Liver (tissue), 9 donors: ENCODE measurements around the gene ADAMTS14. TPM values are rescaled to one million over a fixed set of nuclear protein-coding genes. Genes with fewer than 3 reads are reported as not detected.
"Not testable (repeated sequence)": the region's sequence is repeated elsewhere in the genome, so short reads cannot be mapped to it uniquely, and the experiment has no call there.

Source experiments
- DNase-seq: peaks from one replicate; pipeline ENCODE4 v3.0.0-alpha.2; 2017; ENCODE audit warnings: low spot score
- H3K27ac ChIP-seq, 2 donors: one replicate each; pipeline ENCODE4 v1.7.0; 2013; ENCODE audit warnings: inconsistent platforms in 2 of 2, low read length in 2 of 2, control low read depth in 1 of 2, low read depth in 1 of 2, mild to moderate bottlenecking in 1 of 2
- H3K27me3 ChIP-seq, 4 donors: one replicate each; pipeline versions ENCODE4 v1.6.1 to v1.7.0; 2013; ENCODE audit warnings: low read length in 3 of 4, inconsistent platforms in 1 of 4, mild to moderate bottlenecking in 1 of 4, moderate library complexity in 1 of 4; ENCODE audit not compliant: control insufficient read depth in 4 of 4, insufficient read depth in 4 of 4
- H3K36me3 ChIP-seq, 4 donors: one replicate each; pipeline versions ENCODE4 v1.6.1 to v1.7.0; 2013; ENCODE audit warnings: low read length in 3 of 4, mild to moderate bottlenecking in 3 of 4, low read depth in 1 of 4, moderate library complexity in 1 of 4; ENCODE audit not compliant: control insufficient read depth in 4 of 4, insufficient read depth in 3 of 4
- H3K4me1 ChIP-seq, 4 donors: one replicate each; pipeline versions ENCODE4 v1.6.1 to v1.7.0; 2013; ENCODE audit warnings: low read length in 3 of 4, mild to moderate bottlenecking in 3 of 4, moderate library complexity in 1 of 4; ENCODE audit not compliant: control insufficient read depth in 4 of 4, insufficient read depth in 4 of 4
- H3K4me3 ChIP-seq, 3 donors: one replicate each; pipeline versions ENCODE4 v1.6.1 to v1.7.0; 2013; ENCODE audit warnings: low read length in 3 of 3, control low read depth in 1 of 3, low read depth in 1 of 3, mild to moderate bottlenecking in 1 of 3
- H3K9ac ChIP-seq, 2 donors: one replicate each; pipeline ENCODE4 v1.7.0; 2013; ENCODE audit warnings: low read length in 2 of 2, mild to moderate bottlenecking in 2 of 2, moderate library complexity in 2 of 2, control low read depth in 1 of 2, low read depth in 1 of 2
- H3K9me3 ChIP-seq, 4 donors: one replicate each; pipeline versions ENCODE4 v1.6.1 to v1.7.0; 2013; ENCODE audit warnings: low read length in 3 of 4; ENCODE audit not compliant: control insufficient read depth in 4 of 4
- ATF3 ChIP-seq: IDR thresholded peaks from 2 replicates; pipeline ENCODE4 v1.6.1; 2016; ENCODE audit warnings: antibody characterized with exemption
- CTCF ChIP-seq: fragments of 150-350 bp; IDR thresholded peaks from 2 replicates; pipeline ENCODE4 v1.5.1; 2017; ENCODE audit warnings: improper control_type of control experiment, low read depth, low read length; ENCODE audit not compliant: missing input control
- EGR1 ChIP-seq, 2 donors: IDR thresholded peaks; 2 replicates each; pipeline ENCODE4 v1.6.1; 2016 to 2018; ENCODE audit warnings: antibody characterized with exemption in 2 of 2, low read depth in 2 of 2
- GABPA ChIP-seq, 2 donors: IDR thresholded peaks in 1 of 2; conservative IDR thresholded peaks in 1 of 2; 2 replicates each; pipeline ENCODE4 v1.6.1; 2016; ENCODE audit warnings: antibody characterized with exemption in 2 of 2, mild to moderate bottlenecking in 1 of 2, moderate library complexity in 1 of 2
- HNF4G ChIP-seq: IDR thresholded peaks from 2 replicates; pipeline ENCODE4 v1.6.1; 2016; ENCODE audit warnings: antibody characterized with exemption
- JUND ChIP-seq, 2 donors: IDR thresholded peaks; 2 replicates each; pipeline ENCODE4 v1.6.1; 2016; ENCODE audit warnings: antibody characterized with exemption in 2 of 2
- MAX ChIP-seq: IDR thresholded peaks from 2 replicates; pipeline ENCODE4 v1.6.1; 2016; ENCODE audit warnings: antibody characterized with exemption
- NR2F2 ChIP-seq: IDR thresholded peaks from 2 replicates; pipeline ENCODE4 v1.6.1; 2016; ENCODE audit warnings: antibody characterized with exemption
- RAD21 ChIP-seq, 2 donors: IDR thresholded peaks; 2 replicates each; pipeline ENCODE4 v1.6.1; 2016; ENCODE audit warnings: antibody characterized with exemption in 2 of 2, mild to moderate bottlenecking in 2 of 2
- REST ChIP-seq: IDR thresholded peaks from 2 replicates; pipeline ENCODE4 v1.6.1; 2016; ENCODE audit warnings: antibody characterized with exemption, mild to moderate bottlenecking
- RXRA ChIP-seq, 2 donors: IDR thresholded peaks; 2 replicates each; pipeline ENCODE4 v1.6.1; 2017 to 2018; ENCODE audit warnings: antibody characterized with exemption in 2 of 2, mild to moderate bottlenecking in 1 of 2
- SP1 ChIP-seq: IDR thresholded peaks from 2 replicates; pipeline ENCODE4 v1.6.1; 2018; ENCODE audit warnings: antibody characterized with exemption, mild to moderate bottlenecking
- TAF1 ChIP-seq: conservative IDR thresholded peaks from 2 replicates; pipeline ENCODE4 v1.6.1; 2016; ENCODE audit warnings: antibody characterized with exemption, mild to moderate bottlenecking
- YY1 ChIP-seq: IDR thresholded peaks from 2 replicates; pipeline ENCODE4 v1.6.1; 2016; ENCODE audit warnings: antibody characterized with exemption, mild to moderate bottlenecking
- ZBTB33 ChIP-seq: IDR thresholded peaks from 2 replicates; pipeline ENCODE4 v1.6.1; 2016; ENCODE audit warnings: antibody characterized with exemption
- WGBS: extraction: QIAGEN DNeasy Blood & Tissue Kit; methylation state at CpG from one replicate; pipeline ENCODE4 v1.1.7; 2013; 5-methylcytosine and 5-hydroxymethylcytosine counted together
- polyA plus RNA-seq, 2 donors: library from polyadenylated mRNA; stranded (reverse) in 1 of 2; unstranded in 1 of 2; fragments of 200-250 nt in 1 of 2; fragments of >200 nt in 1 of 2; fragmentation: Nextera tagmentation in 1 of 2; extraction: Ambion mirVana in 1 of 2; gene quantifications; one replicate each; pipeline versions ENCODE4 v1.2.1 to v1.2.3, GENCODE V29; 2013 to 2015
- total RNA-seq, 2 donors: library from RNA; depleted of rRNA; stranded (reverse); fragments of >200 nt; gene quantifications; one replicate each; pipeline ENCODE4 v1.2.3, GENCODE V29; 2014
- donor health status: healthy.
- donor health status: healthy.
- donor health status: healthy.
- donor health status: healthy.
- donor health status: healthy.

Gene ADAMTS14
- total and polyA plus RNA-seq, 4 donors = 0.09 to 0.33 (median 0.13) TPM

DNA sequence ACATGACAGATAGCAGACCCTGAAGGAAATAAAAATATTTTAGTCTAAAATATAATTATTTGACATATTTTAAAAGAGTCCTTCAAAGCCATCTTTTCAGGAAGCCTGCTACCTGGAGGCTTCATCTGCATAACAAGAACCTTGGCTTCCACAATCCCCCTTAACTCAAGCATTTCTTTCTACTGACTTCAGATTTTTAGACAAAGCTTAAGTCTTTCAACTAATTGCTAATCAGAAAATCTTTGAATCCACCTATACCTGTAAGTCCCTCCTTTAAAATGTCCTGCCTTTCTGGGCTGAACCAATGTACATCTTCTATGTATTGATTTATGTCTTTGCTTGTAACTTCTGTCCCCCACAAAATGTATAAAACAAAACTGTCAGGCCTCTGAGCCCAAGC is 46.2 kb upstream of the ADAMTS14 start (continued):
- TF ChIP-seq RXRA (IDR thresholded peaks at IDR 0.05) (no peak), ATF3 (no peak), NR2F2 (no peak), HNF4G (no peak), CTCF (no peak), EGR1 (IDR thresholded peaks at IDR 0.05; ENCODE audit: low read depth in 2 of 2) (no peak)

- peaks cover 0 to 3% (median 0%) of the 10 kb centered on the region in 4 donors for H3K27me3 ChIP-seq
- peaks cover 0 to 7% (median 2%) of the 10 kb centered on the region in 4 donors for H3K9me3 ChIP-seq
- no peak overlapping the region for H3K4me3 ChIP-seq
- no peaks in the 10 kb centered on the region for H3K36me3 ChIP-seq
- no peak overlapping the region for H3K27ac ChIP-seq
- H3K4me1 ChIP-seq = no peaks in the 10 kb centered on the region
- TF ChIP-seq ATF3 (no peak), RAD21 (IDR thresholded peaks at IDR 0.05) (no peak), SP1 (no peak), ZBTB33 (no peak), REST (no peak), RXRA (IDR thresholded peaks at IDR 0.05) (no peak), CTCF (no peak), JUND (IDR thresholded peaks at IDR 0.05) (no peak), EGR1 (IDR thresholded peaks at IDR 0.05; ENCODE audit: low read depth in 2 of 2) (no peak), YY1 (no peak), TAF1 (no peak), NR2F2 (no peak), MAX (no peak), GABPA (IDR thresholded peaks at IDR 0.05 in 1 of 2, conservative IDR thresholded peaks at IDR 0.05 in 1 of 2) (no peak)
- DNase-seq = no peak
- no peak overlapping the region for H3K9ac ChIP-seq
- WGBS = 47% methylated on average over 1 of the region's 1 CpG
These were observed 43.0 kb upstream of the ADAMTS14 start for GRCh38 chr10:70629338-70629737.

DNA sequence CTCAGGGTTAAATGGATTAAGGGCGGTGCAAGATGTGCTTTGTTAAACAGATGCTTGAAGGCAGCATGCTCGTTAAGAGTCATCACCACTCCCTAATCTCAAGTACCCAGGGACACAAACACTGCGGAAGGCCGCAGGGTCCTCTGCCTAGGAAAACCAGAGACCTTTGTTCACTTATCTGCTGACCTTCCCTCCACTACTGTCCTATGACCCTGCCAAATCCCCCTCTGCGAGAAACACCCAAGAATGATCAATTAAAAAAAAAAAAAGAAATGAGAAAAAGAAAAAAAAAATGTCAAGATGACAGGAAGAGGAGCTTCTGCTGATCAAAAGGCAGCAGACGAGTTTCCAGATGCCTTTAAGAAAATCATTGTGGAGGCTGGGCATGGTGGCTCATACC is 40.6 kb upstream of the ADAMTS14 start:
- H3K4me3 ChIP-seq, H3K27ac ChIP-seq, DNase-seq, H3K9ac ChIP-seq, H3K27me3 ChIP-seq, H3K36me3 ChIP-seq, H3K9me3 ChIP-seq, H3K4me1 ChIP-seq: not testable (repeated sequence)
- 51% methylated on average over 2 of the region's 6 CpGs for WGBS
